Stimulated activated CD8-positive, alpha-beta memory T cell treated with anti-CD3 and anti-CD28 coated beads, Interleukin-2, amount 100 ng/mL, for 1 hour (primary cell): ENCODE measurements around the gene TRIM44.
"Not testable (repeated sequence)": the region's sequence is repeated elsewhere in the genome, so short reads cannot be mapped to it uniquely, and the experiment has no call there.

Source experiments
- DNase-seq, 2 donors: peaks; one replicate each; pipeline ENCODE4 v3.0.0-alpha.2; 2020; ENCODE audit warnings: low read depth in 2 of 2

Gene TRIM44

GRCh38 chr11:35855671-35856070 is 193.1 kb downstream of the TRIM44 start:
- DNase-seq = no peak

- no peak for DNase-seq
These were observed 193.7 kb downstream of the TRIM44 start for GRCh38 chr11:35856259-35856658.

GRCh38 chr11:35856756-35857155 is 194.2 kb downstream of the TRIM44 start:
- DNase-seq = no peak

- no peak for DNase-seq
These were observed 195.3 kb downstream of the TRIM44 start for GRCh38 chr11:35857922-35858321.

GRCh38 chr11:35859301-35859700 is 196.7 kb downstream of the TRIM44 start:
- no peak for DNase-seq

- not testable (repeated sequence) for DNase-seq
These were observed 197.6 kb downstream of the TRIM44 start for GRCh38 chr11:35860194-35860593.

- DNase-seq = no peak
These were observed 198.6 kb downstream of the TRIM44 start for GRCh38 chr11:35861191-35861590.

GRCh38 chr11:35862666-35863065 is 200.1 kb downstream of the TRIM44 start:
- no peak for DNase-seq

- DNase-seq = no peak
These were observed 201.6 kb downstream of the TRIM44 start for GRCh38 chr11:35864131-35864530.

GRCh38 chr11:35866601-35867000 is 204.0 kb downstream of the TRIM44 start:
- DNase-seq = no peak
